Stimulated activated CD8-positive, alpha-beta memory T cell treated with anti-CD3 and anti-CD28 coated beads, Interleukin-7, amount 100 ng/mL, for 4 hours (primary cell): ENCODE results near the gene LAMC1.

Source experiments
- DNase-seq, 2 donors: peaks; one replicate each; pipeline ENCODE4 v3.0.0-alpha.2; 2020; ENCODE audit warnings: low read depth in 2 of 2

Gene LAMC1

GRCh38 chr1:183021405-183022201 is 1.6 kb upstream of the LAMC1 start:
- no peak for DNase-seq

GRCh38 chr1:183022202-183023145 is 746 bp upstream of the LAMC1 start:
- DNase-seq: peak in 1 of 2 donors; percentile 4

GRCh38 chr1:183023601-183024316 is 539 bp downstream of the LAMC1 start:
- peak in 1 of 2 donors; percentile 10 for DNase-seq

- no peak for DNase-seq
Observed at GRCh38 chr1:183024317-183025009, 1.2 kb downstream of the LAMC1 start.

GRCh38 chr1:183025010-183025337 is 1.8 kb downstream of the LAMC1 start:
- DNase-seq: no peak

- DNase-seq: no peak
Observed at GRCh38 chr1:183025782-183026774, 2.9 kb downstream of the LAMC1 start.

GRCh38 chr1:183027031-183027430 is 3.8 kb downstream of the LAMC1 start:
- no peak for DNase-seq

GRCh38 chr1:183027791-183028190 is 4.6 kb downstream of the LAMC1 start:
- no peak for DNase-seq

- DNase-seq: no peak
Observed at GRCh38 chr1:183029591-183030000, 6.4 kb downstream of the LAMC1 start.

- no peak for DNase-seq
Observed at GRCh38 chr1:183030053-183030452, 6.8 kb downstream of the LAMC1 start.

- DNase-seq: no peak
Observed at GRCh38 chr1:183032122-183032921, 9.1 kb downstream of the LAMC1 start.

GRCh38 chr1:183033205-183033604 is 10.0 kb downstream of the LAMC1 start:
- no peak for DNase-seq

- no peak for DNase-seq
Observed at GRCh38 chr1:183034682-183035081, 11.5 kb downstream of the LAMC1 start.

GRCh38 chr1:183038333-183038866 is 15.2 kb downstream of the LAMC1 start:
- no peak for DNase-seq

GRCh38 chr1:183038913-183039312 is 15.7 kb downstream of the LAMC1 start:
- no peak for DNase-seq

- DNase-seq: no peak
Observed at GRCh38 chr1:183039330-183039729, 16.1 kb downstream of the LAMC1 start.

- DNase-seq: no peak
Observed at GRCh38 chr1:183039985-183040447, 16.8 kb downstream of the LAMC1 start.

GRCh38 chr1:183040547-183040971 is 17.3 kb downstream of the LAMC1 start:
- no peak for DNase-seq

- DNase-seq: no peak
Observed at GRCh38 chr1:183043254-183043653, 20.0 kb downstream of the LAMC1 start.
